H9 (cell line): ENCODE measurements around the gene MBNL1. TPM values are rescaled to one million over a fixed set of nuclear protein-coding genes. Genes with fewer than 3 reads are reported as not detected.

Source experiments
- DNase-seq: peaks from one replicate; pipeline ENCODE4 v3.0.0-alpha.2; 2017
- H2AFZ ChIP-seq: one replicate; pipeline ENCODE4 v1.6.1; 2013; ENCODE audit warnings: mild to moderate bottlenecking, low read length, control low read depth, moderate library complexity
- H2AK5ac ChIP-seq: 2 replicates; pipeline ENCODE4 v1.6.1; 2013; ENCODE audit warnings: low read length, control low read depth, mixed read lengths; ENCODE audit not compliant: insufficient read length
- H2BK120ac ChIP-seq: one replicate; pipeline ENCODE4 v1.6.1; 2013; ENCODE audit warnings: low read depth, mild to moderate bottlenecking, low read length, control low read depth, inconsistent platforms; ENCODE audit not compliant: poor library complexity, severe bottlenecking
- H2BK12ac ChIP-seq: 2 replicates; pipeline ENCODE4 v1.6.1; 2013; ENCODE audit warnings: low read length, control low read depth, mixed read lengths, low read depth; ENCODE audit not compliant: insufficient read length
- H2BK15ac ChIP-seq: 2 replicates; pipeline ENCODE4 v1.6.1; 2013; ENCODE audit warnings: low read depth, low read length, control low read depth
- H2BK20ac ChIP-seq: one replicate; pipeline ENCODE4 v1.6.1; 2013; ENCODE audit warnings: low read depth, mild to moderate bottlenecking, low read length, control low read depth, inconsistent platforms; ENCODE audit not compliant: poor library complexity, severe bottlenecking
- H2BK5ac ChIP-seq: 2 replicates; pipeline ENCODE4 v1.6.1; 2013; ENCODE audit warnings: low read length, control low read depth, mixed read lengths; ENCODE audit not compliant: insufficient read length
- H3K14ac ChIP-seq: 2 replicates; pipeline ENCODE4 v1.6.1; 2013; ENCODE audit warnings: low read length, control low read depth; ENCODE audit not compliant: insufficient read depth
- H3K18ac ChIP-seq: 2 replicates; pipeline ENCODE4 v1.6.1; 2013; ENCODE audit warnings: low read depth, mild to moderate bottlenecking, mixed read lengths, low read length, control low read depth; ENCODE audit not compliant: insufficient read length
- H3K23ac ChIP-seq: 2 replicates; pipeline ENCODE4 v1.6.1; 2013; ENCODE audit warnings: low read length, control low read depth, mixed read lengths, low read depth; ENCODE audit not compliant: insufficient read length
- H3K23me2 ChIP-seq: 2 replicates; pipeline ENCODE4 v1.6.1; 2013; ENCODE audit warnings: low read depth, mild to moderate bottlenecking, mixed read lengths, low read length, control low read depth; ENCODE audit not compliant: insufficient read length, poor library complexity, severe bottlenecking
- H3K27ac ChIP-seq: 2 replicates; pipeline ENCODE4 v1.5.1; 2013; ENCODE audit warnings: low read length, control low read depth, mixed read lengths, low read depth; ENCODE audit not compliant: insufficient read length
- H3K27me3 ChIP-seq: 2 replicates; pipeline ENCODE4 v1.6.1; 2013; ENCODE audit warnings: low read length, control low read depth, inconsistent platforms; ENCODE audit not compliant: insufficient read depth
- H3K4ac ChIP-seq: 2 replicates; pipeline ENCODE4 v1.6.1; 2013; ENCODE audit warnings: low read depth, mild to moderate bottlenecking, control low read depth, inconsistent platforms, low read length, moderate library complexity
- H3K4me1 ChIP-seq: 2 replicates; pipeline ENCODE4 v1.6.1; 2013; ENCODE audit warnings: low read length, control low read depth, inconsistent platforms; ENCODE audit not compliant: insufficient read depth
- H3K4me2 ChIP-seq: 2 replicates; pipeline ENCODE4 v1.6.1; 2013; ENCODE audit warnings: low read length, control low read depth, mixed read lengths; ENCODE audit not compliant: insufficient read length, insufficient read depth
- H3K56ac ChIP-seq: 2 replicates; pipeline ENCODE4 v1.6.1; 2013; ENCODE audit warnings: low read depth, mild to moderate bottlenecking, mixed read lengths, low read length, control low read depth; ENCODE audit not compliant: insufficient read length
- H3K79me1 ChIP-seq: 2 replicates; pipeline ENCODE4 v1.6.1; 2013; ENCODE audit warnings: low read depth, mild to moderate bottlenecking, moderate library complexity, low read length, control low read depth, inconsistent platforms; ENCODE audit not compliant: insufficient read depth, poor library complexity, severe bottlenecking
- H3K79me2 ChIP-seq: 2 replicates; pipeline ENCODE4 v1.6.1; 2013; ENCODE audit warnings: low read length, control low read depth, inconsistent platforms; ENCODE audit not compliant: insufficient read depth
- H3K9ac ChIP-seq: 2 replicates; pipeline ENCODE4 v1.6.1; 2013; ENCODE audit warnings: low read length, control low read depth, mixed read lengths; ENCODE audit not compliant: insufficient read length; ENCODE audit errors: extremely low read depth
- H3K9me3 ChIP-seq: one replicate; pipeline ENCODE4 v1.6.1; 2013; ENCODE audit warnings: low read depth, low read length, inconsistent platforms; ENCODE audit not compliant: control insufficient read depth
- H3T11ph ChIP-seq: one replicate; pipeline ENCODE4 v1.6.1; 2013; ENCODE audit warnings: mild to moderate bottlenecking, low read length, control low read depth, inconsistent platforms
- H4K20me1 ChIP-seq: one replicate; pipeline ENCODE4 v1.6.1; 2013; ENCODE audit not compliant: control insufficient read depth, insufficient read length, insufficient read depth
- H4K5ac ChIP-seq: 2 replicates; pipeline ENCODE4 v1.6.1; 2013; ENCODE audit warnings: low read depth, mild to moderate bottlenecking, mixed read lengths, low read length, control low read depth; ENCODE audit not compliant: insufficient read length
- H4K8ac ChIP-seq: replicated peaks from 2 replicates; pipeline ENCODE4 v1.6.1; 2013; ENCODE audit warnings: low read length, control low read depth, mixed read lengths, low read depth; ENCODE audit not compliant: insufficient read length
- H4K91ac ChIP-seq: 2 replicates; pipeline ENCODE4 v1.6.1; 2013; ENCODE audit warnings: low read depth, mild to moderate bottlenecking, moderate library complexity, mixed read lengths, low read length, control low read depth; ENCODE audit not compliant: insufficient read length
- H3K27ac Mint-ChIP-seq, 3 experiments: 2 replicates in 2 of 3; 3 replicates in 1 of 3; pipeline ENCODE4 v1.8.0; 2020 to 2021; ENCODE audit warnings: mixed read lengths in 3 of 3, mild to moderate bottlenecking in 1 of 3, moderate library complexity in 1 of 3
- H3K27me3 Mint-ChIP-seq: 2 replicates; pipeline ENCODE4 v1.8.0; 2021; ENCODE audit warnings: low read depth, mild to moderate bottlenecking, moderate library complexity, mixed read lengths
- H3K36me3 Mint-ChIP-seq, 3 experiments: 2 replicates in 2 of 3; 3 replicates in 1 of 3; pipeline ENCODE4 v1.8.0; 2020 to 2021; ENCODE audit warnings: low read depth in 3 of 3, mixed read lengths in 3 of 3; ENCODE audit not compliant: insufficient read depth in 1 of 3
- H3K4me1 Mint-ChIP-seq, 2 experiments: 2 replicates each; pipeline ENCODE4 v1.8.0; 2020; ENCODE audit warnings: mixed read lengths in 2 of 2
- H3K4me3 Mint-ChIP-seq, 2 experiments: 2 replicates in 1 of 2; 3 replicates in 1 of 2; pipeline ENCODE4 v1.8.0; 2020 to 2021; ENCODE audit warnings: mild to moderate bottlenecking in 2 of 2, mixed read lengths in 2 of 2, moderate library complexity in 1 of 2
- H3K9me3 Mint-ChIP-seq, 2 experiments: 2 replicates in 1 of 2; 3 replicates in 1 of 2; pipeline ENCODE4 v1.8.0; 2020; ENCODE audit warnings: mild to moderate bottlenecking in 2 of 2, mixed read lengths in 2 of 2, moderate library complexity in 1 of 2
- WGBS: extraction: QIAGEN DNeasy Blood & Tissue Kit; methylation state at CpG from one replicate; pipeline ENCODE4 v1.1.7; 2013; ENCODE audit warnings: missing lambda C conversion rate, low lambda C conversion rate, mixed read lengths; ENCODE audit not compliant: insufficient read length; ENCODE audit errors: extremely low coverage; 5-methylcytosine and 5-hydroxymethylcytosine counted together
- total RNA-seq: library from RNA; stranded (reverse); gene quantifications from 2 replicates; pipeline ENCODE4 v1.2.1, GENCODE V29; 2021
- TF ChIP-seq, protein P1 (sequence below): fragments of 200-600 bp; sonication (generic); conservative IDR thresholded peaks from 3 replicates; pipeline ENCODE4 v1.8.0; 2021; ENCODE audit warnings: antibody characterized with exemption, mild to moderate bottlenecking

The MBNL1 gene
- total RNA-seq, 1 experiment from 2014 or later = 14.9 TPM

- Histone ChIP-seq H2AFZ (no peak overlapping the region), H2BK12ac (no peak overlapping the region), H2BK120ac (no peak overlapping the region), H3K18ac (no peak overlapping the region), H3K27ac (no peak overlapping the region), H3K4me1 (peaks cover 2% of the 10 kb centered on the region; the same call in 1 of the 2 replicates), H3K79me2 (peaks cover 4% of the 10 kb centered on the region; the same call in 1 of the 2 replicates), H3K9me3 (no peaks in the 10 kb centered on the region), H4K5ac (no peak overlapping the region), H3K4ac (no peak overlapping the region), H3K56ac (no peak overlapping the region), H2AK5ac (no peak overlapping the region), H3K79me1 (no peaks in the 10 kb centered on the region), H4K20me1 (no peaks in the 10 kb centered on the region), H4K91ac (no peak overlapping the region), H2BK5ac (no peak overlapping the region), H3K23ac (no peak overlapping the region), H3K23me2 (no peaks in the 10 kb centered on the region), H3K27me3 (no peaks in the 10 kb centered on the region), H3K9ac (no peak overlapping the region), H2BK20ac (no peak overlapping the region), H3K14ac (no peak overlapping the region), H2BK15ac (no peak overlapping the region), H3T11ph (no peak overlapping the region), H4K8ac (no peak overlapping the region), H3K4me2 (no peak overlapping the region)
- no CpG with 5 or more reads among the region's 1 CpG for WGBS
- DNase-seq = no peak
- Mint-ChIP-seq H3K36me3 (no peaks in the 10 kb centered on the region), H3K27me3 (no peaks in the 10 kb centered on the region), H3K27ac (peak overlapping the region; percentile 21 to 63 (median 23); a peak in 3 of 7 replicates), H3K4me3 (no peak overlapping the region), H3K4me1 (peaks cover 24 to 33% of the 10 kb centered on the region in 2 experiments), H3K9me3 (no peaks in the 10 kb centered on the region)
- TF ChIP-seq, protein P1, sequence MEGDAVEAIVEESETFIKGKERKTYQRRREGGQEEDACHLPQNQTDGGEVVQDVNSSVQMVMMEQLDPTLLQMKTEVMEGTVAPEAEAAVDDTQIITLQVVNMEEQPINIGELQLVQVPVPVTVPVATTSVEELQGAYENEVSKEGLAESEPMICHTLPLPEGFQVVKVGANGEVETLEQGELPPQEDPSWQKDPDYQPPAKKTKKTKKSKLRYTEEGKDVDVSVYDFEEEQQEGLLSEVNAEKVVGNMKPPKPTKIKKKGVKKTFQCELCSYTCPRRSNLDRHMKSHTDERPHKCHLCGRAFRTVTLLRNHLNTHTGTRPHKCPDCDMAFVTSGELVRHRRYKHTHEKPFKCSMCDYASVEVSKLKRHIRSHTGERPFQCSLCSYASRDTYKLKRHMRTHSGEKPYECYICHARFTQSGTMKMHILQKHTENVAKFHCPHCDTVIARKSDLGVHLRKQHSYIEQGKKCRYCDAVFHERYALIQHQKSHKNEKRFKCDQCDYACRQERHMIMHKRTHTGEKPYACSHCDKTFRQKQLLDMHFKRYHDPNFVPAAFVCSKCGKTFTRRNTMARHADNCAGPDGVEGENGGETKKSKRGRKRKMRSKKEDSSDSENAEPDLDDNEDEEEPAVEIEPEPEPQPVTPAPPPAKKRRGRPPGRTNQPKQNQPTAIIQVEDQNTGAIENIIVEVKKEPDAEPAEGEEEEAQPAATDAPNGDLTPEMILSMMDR = no peak
Observed at GRCh38 chr3:152282813-152283212, 14.1 kb downstream of the MBNL1 start.
